Measurements from ENCODE around the gene REEP5.

The REEP5 gene

DNA sequence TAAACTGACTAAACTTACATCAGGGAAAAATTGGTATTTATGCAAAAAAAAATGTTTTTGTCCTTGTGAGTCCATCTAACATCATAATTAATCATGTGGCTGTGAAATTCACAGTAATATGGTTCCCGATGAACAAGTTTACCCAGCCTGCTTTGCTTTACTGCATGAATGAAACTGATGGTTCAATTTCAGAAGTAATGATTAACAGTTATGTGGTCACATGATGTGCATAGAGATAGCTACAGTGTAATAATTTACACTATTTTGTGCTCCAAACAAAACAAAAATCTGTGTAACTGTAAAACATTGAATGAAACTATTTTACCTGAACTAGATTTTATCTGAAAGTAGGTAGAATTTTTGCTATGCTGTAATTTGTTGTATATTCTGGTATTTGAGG lies 77.5 kb downstream of the REEP5 start:
- DNase-seq (ENCODE audit: low read depth in 2 of 2), result no peak

- DNase-seq (ENCODE audit: low read depth in 2 of 2), result no peak
These were observed 88.1 kb downstream of the REEP5 start for GRCh38 chr5:112833971-112834370.

- no peak for DNase-seq (ENCODE audit: low read depth in 2 of 2)
These were observed 91.6 kb downstream of the REEP5 start for GRCh38 chr5:112830378-112830777.
